Hepatocyte (in vitro differentiated cells): ENCODE results near the gene ELK4. TPM values are rescaled to one million over a fixed set of nuclear protein-coding genes. Genes with fewer than 3 reads are reported as not detected.

Experiments
- DNase-seq: peaks from one replicate; pipeline ENCODE4 v3.0.0-alpha.2; 2016; ENCODE audit warnings: low spot score
- H2AFZ ChIP-seq: fragments of 200-600 bp; sonication (generic); 2 replicates; pipeline ENCODE4 v1.6.0; 2016; ENCODE audit warnings: antibody characterized with exemption, mild to moderate bottlenecking
- H3K27ac ChIP-seq: fragments of 200-600 bp; sonication (generic); 2 replicates; pipeline ENCODE4 v1.5.1; 2016; ENCODE audit warnings: mild to moderate bottlenecking
- H3K27me3 ChIP-seq: fragments of 200-600 bp; sonication (generic); 2 replicates; pipeline ENCODE4 v1.6.1; 2016
- H3K36me3 ChIP-seq: fragments of 200-600 bp; sonication (generic); replicated peaks from 2 replicates; pipeline ENCODE4 v1.5.1; 2016; ENCODE audit warnings: low read depth; ENCODE audit not compliant: insufficient read depth
- H3K4me1 ChIP-seq: fragments of 200-600 bp; sonication (generic); 2 replicates; pipeline ENCODE4 v1.5.1; 2016; ENCODE audit warnings: mild to moderate bottlenecking, moderate library complexity; ENCODE audit not compliant: insufficient read depth
- H3K4me2 ChIP-seq: fragments of 200-600 bp; sonication (generic); 2 replicates; pipeline ENCODE4 v1.6.0; 2016
- H3K4me3 ChIP-seq: fragments of 200-600 bp; sonication (generic); 2 replicates; pipeline ENCODE4 v1.5.1; 2016; ENCODE audit warnings: mild to moderate bottlenecking
- H3K79me2 ChIP-seq: fragments of 200-600 bp; sonication (generic); 2 replicates; pipeline ENCODE4 v1.6.0; 2017; ENCODE audit warnings: mild to moderate bottlenecking
- H3K9me2 ChIP-seq: fragments of 200-600 bp; sonication (generic); replicated peaks from 2 replicates; pipeline ENCODE4 v1.6.0; 2017; ENCODE audit warnings: mild to moderate bottlenecking; ENCODE audit not compliant: insufficient read depth
- H3K9me3 ChIP-seq: fragments of 200-600 bp; sonication (generic); 2 replicates; pipeline ENCODE4 v1.5.1; 2016; ENCODE audit warnings: low read depth, mild to moderate bottlenecking
- H4K20me1 ChIP-seq: fragments of 200-600 bp; sonication (generic); 2 replicates; pipeline ENCODE4 v1.6.0; 2016; ENCODE audit warnings: mild to moderate bottlenecking; ENCODE audit not compliant: insufficient read depth, poor library complexity, severe bottlenecking
- EZH2 ChIP-seq: fragments of 200-600 bp; sonication (generic); IDR thresholded peaks from 2 replicates; pipeline ENCODE4 v1.6.1; 2016; ENCODE audit warnings: antibody characterized with exemption, mild to moderate bottlenecking, borderline replicate concordance
- EZH2phosphoT487 ChIP-seq: fragments of 200-600 bp; sonication (generic); IDR thresholded peaks from one replicate; pipeline ENCODE4 v1.6.1; 2018; ENCODE audit warnings: antibody characterized with exemption, mild to moderate bottlenecking, low read depth, moderate library complexity; ENCODE audit not compliant: unreplicated experiment, severe bottlenecking
- WGBS: methylation state at CpG from one replicate; pipeline ENCODE4 v1.1.6; 2016; ENCODE audit warnings: low lambda C conversion rate; ENCODE audit errors: missing lambda C conversion rate; 5-methylcytosine and 5-hydroxymethylcytosine counted together
- polyA plus RNA-seq: library from polyadenylated mRNA; unstranded; fragments of >200 nt; fragmentation: Nextera tagmentation; extraction: Ambion mirVana; gene quantifications from 2 replicates; pipeline ENCODE4 v1.2.1, GENCODE V29; 2016
- total RNA-seq: library from RNA; depleted of rRNA; stranded (reverse); fragments of >200 nt; gene quantifications from 2 replicates; pipeline ENCODE4 v1.2.3, GENCODE V29; 2014
- TF ChIP-seq, protein P1 (sequence below): fragments of 200-600 bp; sonication (generic); IDR thresholded peaks from 2 replicates; pipeline ENCODE4 v1.5.1; 2016; ENCODE audit warnings: antibody characterized with exemption, mild to moderate bottlenecking; ENCODE audit not compliant: poor library complexity

ELK4 gene
- total and polyA plus RNA-seq, 2 experiments from 2014 or later = 6.1 to 19.1 TPM

DNA sequence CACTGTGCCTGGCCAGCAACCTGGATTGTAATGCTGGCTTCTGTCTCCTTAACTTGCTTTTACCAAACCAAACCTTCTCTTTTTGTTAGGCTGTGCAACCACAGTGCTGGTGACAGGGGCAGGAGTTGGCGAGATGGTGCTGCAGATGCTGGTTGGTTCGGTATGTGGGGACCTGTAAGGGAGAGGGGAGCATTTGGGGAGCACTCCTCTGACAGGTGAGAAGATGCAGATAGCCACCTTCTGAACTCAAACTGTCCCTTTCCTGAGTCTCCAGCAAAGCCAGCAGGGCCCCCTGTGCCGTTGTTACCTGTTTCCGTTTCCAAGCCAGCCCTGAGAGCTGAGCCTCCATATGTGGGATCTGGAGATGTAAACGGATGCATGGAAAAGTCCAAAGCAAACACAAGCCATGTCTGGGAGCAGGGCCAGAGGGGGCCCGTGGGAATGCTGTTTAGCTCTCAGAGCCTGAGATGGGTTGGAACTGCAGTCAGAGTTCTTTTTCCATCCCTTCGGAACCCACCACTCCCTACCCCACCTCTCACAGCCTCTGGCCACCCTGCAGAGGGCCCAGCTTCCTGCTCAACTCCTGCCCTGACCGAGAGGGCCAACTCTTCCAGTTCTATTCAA lies 34.0 kb downstream of the ELK4 start:
- Histone ChIP-seq H4K20me1 (no peaks in the 10 kb centered on the region), H3K27me3 (no peaks in the 10 kb centered on the region), H3K4me1 (peaks cover 11% of the 10 kb centered on the region), H3K9me3 (no peaks in the 10 kb centered on the region), H3K9me2 (no peaks in the 10 kb centered on the region), H3K4me3 (no peak overlapping the region), H3K79me2 (no peaks in the 10 kb centered on the region), H3K36me3 (no peaks in the 10 kb centered on the region), H2AFZ (no peak overlapping the region), H3K4me2 (peak overlapping the region; percentile 33), H3K27ac (peak overlapping the region; percentile 85)
- TF ChIP-seq EZH2 = no peak
- no peak for TF ChIP-seq EZH2phosphoT487
- TF ChIP-seq, protein P1, sequence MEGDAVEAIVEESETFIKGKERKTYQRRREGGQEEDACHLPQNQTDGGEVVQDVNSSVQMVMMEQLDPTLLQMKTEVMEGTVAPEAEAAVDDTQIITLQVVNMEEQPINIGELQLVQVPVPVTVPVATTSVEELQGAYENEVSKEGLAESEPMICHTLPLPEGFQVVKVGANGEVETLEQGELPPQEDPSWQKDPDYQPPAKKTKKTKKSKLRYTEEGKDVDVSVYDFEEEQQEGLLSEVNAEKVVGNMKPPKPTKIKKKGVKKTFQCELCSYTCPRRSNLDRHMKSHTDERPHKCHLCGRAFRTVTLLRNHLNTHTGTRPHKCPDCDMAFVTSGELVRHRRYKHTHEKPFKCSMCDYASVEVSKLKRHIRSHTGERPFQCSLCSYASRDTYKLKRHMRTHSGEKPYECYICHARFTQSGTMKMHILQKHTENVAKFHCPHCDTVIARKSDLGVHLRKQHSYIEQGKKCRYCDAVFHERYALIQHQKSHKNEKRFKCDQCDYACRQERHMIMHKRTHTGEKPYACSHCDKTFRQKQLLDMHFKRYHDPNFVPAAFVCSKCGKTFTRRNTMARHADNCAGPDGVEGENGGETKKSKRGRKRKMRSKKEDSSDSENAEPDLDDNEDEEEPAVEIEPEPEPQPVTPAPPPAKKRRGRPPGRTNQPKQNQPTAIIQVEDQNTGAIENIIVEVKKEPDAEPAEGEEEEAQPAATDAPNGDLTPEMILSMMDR = no peak
- 71% methylated on average over 8 of the region's 8 CpGs for WGBS
- no peak for DNase-seq

DNA sequence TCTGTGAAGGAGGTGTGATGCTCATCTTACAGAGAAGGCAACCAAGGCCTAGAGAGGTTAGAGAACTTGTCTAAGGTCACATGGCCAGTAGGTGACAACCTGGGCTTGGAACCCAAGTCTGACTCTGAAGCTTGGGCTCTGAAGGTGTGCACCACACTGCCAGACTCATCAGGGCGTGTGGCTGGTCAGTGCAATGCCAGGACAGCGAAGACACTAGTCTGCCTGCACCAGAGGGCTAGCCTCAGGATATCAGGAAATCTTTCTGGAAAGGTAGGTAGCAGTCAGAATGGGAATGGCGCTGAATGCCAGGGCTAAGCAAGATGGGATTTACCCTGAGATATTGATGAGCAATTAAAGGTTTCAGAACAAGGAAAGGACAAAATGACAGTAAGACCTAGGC lies 34.9 kb downstream of the ELK4 start:
- no peak overlapping the region for H3K27ac ChIP-seq
- H3K4me1 ChIP-seq = peaks cover 11% of the 10 kb centered on the region
- no peaks in the 10 kb centered on the region for H3K79me2 ChIP-seq
- TF ChIP-seq, protein P1 = no peak
- no peak for TF ChIP-seq EZH2phosphoT487
- no peak for TF ChIP-seq EZH2
- WGBS = 96% methylated on average over 3 of the region's 3 CpGs
- no peaks in the 10 kb centered on the region for H4K20me1 ChIP-seq
- no peaks in the 10 kb centered on the region for H3K36me3 ChIP-seq
- no peak overlapping the region for H3K4me2 ChIP-seq
- H3K27me3 ChIP-seq = no peaks in the 10 kb centered on the region
- H3K9me3 ChIP-seq = no peaks in the 10 kb centered on the region
- H3K4me3 ChIP-seq = no peak overlapping the region
- H2AFZ ChIP-seq = no peak overlapping the region
- H3K9me2 ChIP-seq = no peaks in the 10 kb centered on the region
- no peak for DNase-seq

DNA sequence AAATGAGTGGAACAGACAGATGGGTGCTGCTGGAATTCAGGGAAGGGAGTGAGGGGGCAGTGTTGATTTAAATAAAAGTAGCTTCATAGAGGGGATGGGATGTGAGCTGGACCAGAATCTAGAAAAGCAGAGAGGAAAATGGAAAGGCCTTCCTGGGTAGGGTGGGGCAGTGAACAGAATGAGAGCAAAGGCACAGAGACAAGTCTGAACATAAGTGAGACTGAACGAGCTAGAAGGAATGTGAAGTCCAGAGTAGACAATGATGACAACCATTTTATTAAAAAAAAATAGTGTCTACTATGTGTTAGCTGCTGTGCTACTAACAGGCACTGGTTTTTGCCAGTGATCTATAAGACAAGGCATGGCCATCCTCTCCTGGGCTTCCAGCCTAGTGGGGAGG lies 36.0 kb downstream of the ELK4 start:
- Histone ChIP-seq H3K4me1 (peaks cover 9% of the 10 kb centered on the region), H3K36me3 (no peaks in the 10 kb centered on the region), H3K9me3 (no peaks in the 10 kb centered on the region), H3K4me3 (no peak overlapping the region), H2AFZ (no peak overlapping the region), H3K27me3 (no peaks in the 10 kb centered on the region), H3K9me2 (no peaks in the 10 kb centered on the region), H4K20me1 (no peaks in the 10 kb centered on the region), H3K79me2 (no peaks in the 10 kb centered on the region), H3K27ac (no peak overlapping the region), H3K4me2 (no peak overlapping the region)
- TF ChIP-seq, protein P1 = no peak
- TF ChIP-seq EZH2phosphoT487 = no peak
- no peak for TF ChIP-seq EZH2
- 82% methylated on average over 1 of the region's 1 CpG for whole genome bisulfite sequencing
- DNase-seq = no peak
